ENCODE data around the gene CUEDC1. TPM values are rescaled to one million over a fixed set of nuclear protein-coding genes. Genes with fewer than 3 reads are reported as not detected.
A peak's percentile ranks its signal among the peaks of the same experiment; 100 is the strongest.

The CUEDC1 gene
- total and polyA plus RNA-seq, 2 of the 13 experiments (the other 11 are each of a cell fraction or from before 2014, with no cell fraction given): 7.4 to 12.9 TPM

DNA sequence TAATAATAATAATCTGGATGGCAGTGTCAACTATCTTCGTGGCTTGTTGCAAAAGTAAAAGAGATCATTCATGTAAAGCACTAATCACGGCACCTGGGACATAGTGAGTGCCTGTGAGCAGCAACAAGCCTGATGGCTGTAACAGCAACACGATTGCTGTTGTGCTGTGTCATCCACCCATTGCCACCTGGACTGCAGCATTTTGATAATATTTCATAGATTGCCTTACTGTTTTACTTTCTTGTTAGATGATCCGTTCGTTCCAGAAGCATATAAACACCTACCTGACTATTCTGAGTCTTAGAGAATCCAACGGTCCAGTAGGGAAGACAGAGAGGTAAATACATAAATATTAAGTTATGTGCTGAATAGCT, 102.3 kb downstream of the CUEDC1 start:
- intact Hi-C loops (cut with micrococcal nuclease; ENCODE audit: unreplicated experiment): loop anchor here (5.0 kb wide), 1 partner anchor 39 kb away; no protein-coding TSS in a partner anchor
- H3K36me3 ChIP-seq (replicated peaks in 1 of 2; ENCODE audit: control insufficient read depth in 1 of 2, insufficient read depth in 2 of 2, low read length in 2 of 2): 0 out of 5 replicates have a peak, but pooled peaks cover 0 to 1% of the 10 kb centered on the region in 2 experiments
- BruUV-seq (replicated peaks): no TSS peak
- ATAC-seq: no peak
- TF ChIP-seq NFE2 (CRISPR knock-in tag; IDR thresholded peaks at IDR 0.05) (peak; percentile 77; the same call in 1 of the 2 replicates), XBP1 (CRISPR knock-in tag; IDR thresholded peaks at IDR 0.05) (no peak), NFE2L2 (IDR thresholded peaks at IDR 0.05; ENCODE audit: low read length) (peak; percentile 65)
- H3K9me3 ChIP-seq (ENCODE audit: low read length): no peaks in the 10 kb centered on the region
- ChIA-PET CTCF (ENCODE audit: low intra/inter-chr PET ratio, low total read pairs) (no interaction called here), POLR2A (interaction anchor here (1.3 to 5.7 kb wide), 4 partner anchors 9 to 230 kb away, joined by 4 to 177 read pairs (median 38); partner anchors contain the start of genes DYNLL2 and SRSF1)
- in situ Hi-C loops (cut with HindIII; ENCODE audit: extremely low pct_ligation_motif_present, low pct_unique_long_range_greater_than_20kb): loop anchor here (10.0 kb wide), 1 partner anchor 262 kb away; no protein-coding TSS in a partner anchor
- H2AFZ ChIP-seq (ENCODE audit: low read length): no peak overlapping the region
- FAIRE-seq: no peak
- peak overlapping the region in 1 of 3 experiments; percentile 60; a peak in 1 of 6 replicates for H3K4me3 ChIP-seq (replicated peaks in 1 of 3; ENCODE audit: insufficient read depth in 1 of 3, low read depth in 2 of 3, low read length in 3 of 3)
- H3K79me2 ChIP-seq (ENCODE audit: insufficient read depth, low read length): peaks cover 20% of the 10 kb centered on the region
- 31% methylated on average over 6 of the region's 6 CpGs for WGBS (ENCODE audit: low lambda C conversion rate)
- no peaks in the 10 kb centered on the region for H4K20me1 ChIP-seq (ENCODE audit: insufficient read depth, low read length)
- H3K4me1 ChIP-seq (ENCODE audit: insufficient read depth, low read length): peaks cover 78% of the 10 kb centered on the region
- DNase-seq (ENCODE audit: low spot score): no peak
- H3K27me3 ChIP-seq (ENCODE audit: control insufficient read depth in 1 of 2, insufficient read depth in 2 of 2, low read length in 2 of 2): no peaks in the 10 kb centered on the region; a peak in 1 of 5 replicates
- peak overlapping the region; percentile 68; the same call in 1 of the 2 replicates for H3K9ac ChIP-seq (ENCODE audit: insufficient read depth, low read depth, low read length)
- peak overlapping the region; percentile 86 for H3K27ac ChIP-seq (ENCODE audit: extremely low read length, insufficient read depth, low read length)
- peak overlapping the region; percentile 50 for H3K4me2 ChIP-seq (ENCODE audit: low read depth, low read length)

DNA sequence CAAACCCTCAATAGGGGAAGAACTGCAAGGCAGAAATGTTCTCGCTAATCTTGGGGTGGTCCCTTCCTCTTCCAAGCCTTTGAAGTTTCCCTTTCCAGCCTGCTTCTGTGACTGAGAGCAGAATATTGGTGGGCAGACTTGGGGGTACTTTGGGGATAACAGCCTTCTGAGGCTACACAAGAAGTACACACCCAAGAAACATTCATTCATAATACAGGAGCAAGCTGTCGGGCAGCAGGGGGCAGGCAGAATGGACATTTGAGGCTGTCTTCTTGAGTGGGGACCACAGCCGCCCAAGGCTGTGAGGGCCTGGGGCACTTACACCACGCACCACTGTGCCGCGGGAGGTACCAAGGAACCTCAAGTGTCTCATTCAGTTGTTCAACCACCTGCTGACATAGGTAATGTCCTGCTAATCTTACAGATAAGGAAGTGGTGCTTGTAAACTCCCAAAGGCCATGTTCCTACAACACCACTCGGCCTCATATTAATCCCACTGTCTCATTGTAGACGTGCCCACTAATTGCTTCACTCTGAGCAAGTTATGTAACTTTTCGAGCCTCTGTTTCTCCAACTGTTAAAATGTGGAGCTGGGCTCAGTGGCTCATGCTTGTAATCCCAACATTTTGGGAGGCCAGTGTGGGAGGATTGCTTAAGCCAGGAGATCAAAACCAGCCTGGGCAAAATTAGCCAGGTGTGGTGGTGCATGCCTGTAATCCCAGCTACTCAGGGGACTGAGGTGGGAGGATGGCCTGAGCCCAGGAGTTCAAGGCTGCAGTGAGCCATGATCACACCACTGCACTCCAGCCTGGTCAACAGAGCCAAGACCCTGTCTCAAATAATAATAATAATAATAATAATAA, 102.9 kb downstream of the CUEDC1 start:
- no peaks in the 10 kb centered on the region for H3K9me3 ChIP-seq (ENCODE audit: low read length)
- peak overlapping the region; percentile 22 to 60 (median 37) for H3K4me3 ChIP-seq (replicated peaks in 1 of 3; ENCODE audit: insufficient read depth in 1 of 3, low read depth in 2 of 3, low read length in 3 of 3)
- H4K20me1 ChIP-seq (ENCODE audit: insufficient read depth, low read length): no peaks in the 10 kb centered on the region
- intact Hi-C loops (cut with micrococcal nuclease; ENCODE audit: unreplicated experiment) (loop anchor here (5.0 kb wide), 1 partner anchor 40 kb away; no protein-coding TSS in a partner anchor), in situ Hi-C loops (cut with HindIII; ENCODE audit: extremely low pct_ligation_motif_present, low pct_unique_long_range_greater_than_20kb) (loop anchor here (10.0 kb wide), 1 partner anchor 262 kb away; no protein-coding TSS in a partner anchor)
- no peak for DNase-seq (ENCODE audit: low spot score)
- peak overlapping the region; percentile 82 for H3K4me2 ChIP-seq (ENCODE audit: low read depth, low read length)
- peaks cover 21% of the 10 kb centered on the region for H3K79me2 ChIP-seq (ENCODE audit: insufficient read depth, low read length)
- CTCF ChIA-PET (ENCODE audit: low intra/inter-chr PET ratio, low total read pairs): no interaction called here
- H2AFZ ChIP-seq (ENCODE audit: low read length): peak overlapping the region; percentile 36
- 0 out of 5 replicates have a peak, but pooled peaks cover 0 to 1% of the 10 kb centered on the region in 2 experiments for H3K36me3 ChIP-seq (replicated peaks in 1 of 2; ENCODE audit: control insufficient read depth in 1 of 2, insufficient read depth in 2 of 2, low read length in 2 of 2)
- 4% methylated on average over 6 of the region's 9 CpGs for WGBS (ENCODE audit: low lambda C conversion rate)
- peak; percentile 1; the same call in 1 of the 3 replicates for ATAC-seq
- FAIRE-seq: no peak
- H3K9ac ChIP-seq (ENCODE audit: insufficient read depth, low read depth, low read length): peak overlapping the region; percentile 68
- H3K27ac ChIP-seq (ENCODE audit: extremely low read length, insufficient read depth, low read length): peak overlapping the region; percentile 86
- H3K4me1 ChIP-seq (ENCODE audit: insufficient read depth, low read length): peaks cover 78% of the 10 kb centered on the region
- BruUV-seq (replicated peaks): no TSS peak
- POLR2A ChIA-PET: interaction anchor here (1.0 to 5.7 kb wide), 21 partner anchors 10 to 243 kb away, joined by 3 to 177 read pairs (median 12); partner anchors contain the start of genes DYNLL2, SRSF1 and VEZF1
- no peaks in the 10 kb centered on the region; a peak in 1 of 5 replicates for H3K27me3 ChIP-seq (ENCODE audit: control insufficient read depth in 1 of 2, insufficient read depth in 2 of 2, low read length in 2 of 2)
- TF ChIP-seq, protein P1, sequence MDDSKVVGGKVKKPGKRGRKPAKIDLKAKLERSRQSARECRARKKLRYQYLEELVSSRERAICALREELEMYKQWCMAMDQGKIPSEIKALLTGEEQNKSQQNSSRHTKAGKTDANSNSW (CRISPR knock-in tag; IDR thresholded peaks at IDR 0.05; ENCODE audit: borderline replicate concordance): no peak
- TF ChIP-seq CEBPG (CRISPR knock-in tag; IDR thresholded peaks at IDR 0.05): peak; percentile 55
- TF ChIP-seq, protein P2, sequence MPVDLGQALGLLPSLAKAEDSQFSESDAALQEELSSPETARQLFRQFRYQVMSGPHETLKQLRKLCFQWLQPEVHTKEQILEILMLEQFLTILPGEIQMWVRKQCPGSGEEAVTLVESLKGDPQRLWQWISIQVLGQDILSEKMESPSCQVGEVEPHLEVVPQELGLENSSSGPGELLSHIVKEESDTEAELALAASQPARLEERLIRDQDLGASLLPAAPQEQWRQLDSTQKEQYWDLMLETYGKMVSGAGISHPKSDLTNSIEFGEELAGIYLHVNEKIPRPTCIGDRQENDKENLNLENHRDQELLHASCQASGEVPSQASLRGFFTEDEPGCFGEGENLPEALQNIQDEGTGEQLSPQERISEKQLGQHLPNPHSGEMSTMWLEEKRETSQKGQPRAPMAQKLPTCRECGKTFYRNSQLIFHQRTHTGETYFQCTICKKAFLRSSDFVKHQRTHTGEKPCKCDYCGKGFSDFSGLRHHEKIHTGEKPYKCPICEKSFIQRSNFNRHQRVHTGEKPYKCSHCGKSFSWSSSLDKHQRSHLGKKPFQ (CRISPR knock-in tag; IDR thresholded peaks at IDR 0.05; ENCODE audit: insufficient replicate concordance): peak; percentile 38
- TF ChIP-seq DNMT1 (CRISPR knock-in tag; IDR thresholded peaks at IDR 0.05): no peak
- TF ChIP-seq, protein P3, sequence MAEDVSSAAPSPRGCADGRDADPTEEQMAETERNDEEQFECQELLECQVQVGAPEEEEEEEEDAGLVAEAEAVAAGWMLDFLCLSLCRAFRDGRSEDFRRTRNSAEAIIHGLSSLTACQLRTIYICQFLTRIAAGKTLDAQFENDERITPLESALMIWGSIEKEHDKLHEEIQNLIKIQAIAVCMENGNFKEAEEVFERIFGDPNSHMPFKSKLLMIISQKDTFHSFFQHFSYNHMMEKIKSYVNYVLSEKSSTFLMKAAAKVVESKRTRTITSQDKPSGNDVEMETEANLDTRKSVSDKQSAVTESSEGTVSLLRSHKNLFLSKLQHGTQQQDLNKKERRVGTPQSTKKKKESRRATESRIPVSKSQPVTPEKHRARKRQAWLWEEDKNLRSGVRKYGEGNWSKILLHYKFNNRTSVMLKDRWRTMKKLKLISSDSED (CRISPR knock-in tag; IDR thresholded peaks at IDR 0.05): no peak
- peak; percentile 10; the same call in 1 of the 2 replicates for TF ChIP-seq IRF2 (CRISPR knock-in tag; IDR thresholded peaks at IDR 0.05)
- TF ChIP-seq, protein P4, sequence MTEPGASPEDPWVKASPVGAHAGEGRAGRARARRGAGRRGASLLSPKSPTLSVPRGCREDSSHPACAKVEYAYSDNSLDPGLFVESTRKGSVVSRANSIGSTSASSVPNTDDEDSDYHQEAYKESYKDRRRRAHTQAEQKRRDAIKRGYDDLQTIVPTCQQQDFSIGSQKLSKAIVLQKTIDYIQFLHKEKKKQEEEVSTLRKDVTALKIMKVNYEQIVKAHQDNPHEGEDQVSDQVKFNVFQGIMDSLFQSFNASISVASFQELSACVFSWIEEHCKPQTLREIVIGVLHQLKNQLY (CRISPR knock-in tag; IDR thresholded peaks at IDR 0.05): no peak
- TF ChIP-seq FOXJ3 (CRISPR knock-in tag; IDR thresholded peaks at IDR 0.05; ENCODE audit: borderline replicate concordance): 0 out of 2 replicates have a peak, but pooled peaks have one; percentile 3
- TF ChIP-seq DPF2 (CRISPR knock-in tag; IDR thresholded peaks at IDR 0.05; ENCODE audit: borderline replicate concordance, low read depth): peak; percentile 66; the same call in 1 of the 2 replicates

Measured in HepG2 (cell line).